Trophoblast cell (in vitro differentiated cells and primary cell): Measurements from ENCODE around the gene KLHL40.

Experiments used
- DNase-seq, 2 donors: peaks; one replicate each; pipeline ENCODE4 v3.0.0-alpha.2; 2016
- H2AFZ ChIP-seq: 2 replicates; pipeline ENCODE4 v1.6.1; 2013; ENCODE audit warnings: low read length, moderate library complexity, mild to moderate bottlenecking; ENCODE audit not compliant: insufficient read depth, poor library complexity
- H2AK5ac ChIP-seq: 2 replicates; pipeline ENCODE4 v1.6.1; 2013; ENCODE audit warnings: mild to moderate bottlenecking, low read length
- H2BK120ac ChIP-seq: 2 replicates; pipeline ENCODE4 v1.6.1; 2013; ENCODE audit warnings: low read length, mild to moderate bottlenecking, moderate library complexity; ENCODE audit not compliant: insufficient read depth, poor library complexity
- H2BK12ac ChIP-seq: 2 replicates; pipeline ENCODE4 v1.6.1; 2013; ENCODE audit warnings: mild to moderate bottlenecking, low read length, moderate library complexity
- H2BK5ac ChIP-seq: 2 replicates; pipeline ENCODE4 v1.6.1; 2013; ENCODE audit warnings: low read length, low read depth, moderate library complexity, mild to moderate bottlenecking; ENCODE audit not compliant: poor library complexity
- H3K14ac ChIP-seq: 2 replicates; pipeline ENCODE4 v1.6.1; 2013; ENCODE audit warnings: mild to moderate bottlenecking, low read length
- H3K18ac ChIP-seq: 2 replicates; pipeline ENCODE4 v1.6.1; 2013; ENCODE audit warnings: mild to moderate bottlenecking, low read length
- H3K23ac ChIP-seq: 2 replicates; pipeline ENCODE4 v1.6.1; 2013; ENCODE audit warnings: low read length
- H3K27ac ChIP-seq: 2 replicates; pipeline ENCODE4 v1.5.1; 2013; ENCODE audit warnings: low read depth, mild to moderate bottlenecking, inconsistent platforms, low read length, moderate library complexity
- H3K27me3 ChIP-seq: 2 replicates; pipeline ENCODE4 v1.6.1; 2013; ENCODE audit warnings: inconsistent platforms, mild to moderate bottlenecking, low read length, moderate library complexity; ENCODE audit not compliant: insufficient read depth
- H3K36me3 ChIP-seq, 2 experiments: 1 replicate in 1 of 2; 2 replicates in 1 of 2; pipeline ENCODE4 v1.6.1; 2013; ENCODE audit warnings: low read length in 2 of 2, mild to moderate bottlenecking in 2 of 2, moderate library complexity in 1 of 2; ENCODE audit not compliant: insufficient read depth in 2 of 2, control insufficient read depth in 1 of 2
- H3K4ac ChIP-seq: 2 replicates; pipeline ENCODE4 v1.6.1; 2013; ENCODE audit warnings: low read depth, mild to moderate bottlenecking, low read length, moderate library complexity
- H3K4me1 ChIP-seq, 2 experiments: 1 replicate in 1 of 2; 2 replicates in 1 of 2; pipeline ENCODE4 v1.6.1; 2013; ENCODE audit warnings: low read length in 2 of 2, mild to moderate bottlenecking in 2 of 2, moderate library complexity in 1 of 2; ENCODE audit not compliant: insufficient read depth in 2 of 2, control insufficient read depth in 1 of 2
- H3K4me2 ChIP-seq: 2 replicates; pipeline ENCODE4 v1.6.1; 2013; ENCODE audit warnings: inconsistent platforms, mild to moderate bottlenecking, low read length, moderate library complexity
- H3K4me3 ChIP-seq: 2 replicates; pipeline ENCODE4 v1.5.1; 2013; ENCODE audit warnings: mild to moderate bottlenecking, low read depth, low read length, inconsistent platforms
- H3K79me1 ChIP-seq: one replicate; pipeline ENCODE4 v1.6.1; 2013; ENCODE audit warnings: low read length
- H3K79me2 ChIP-seq: 2 replicates; pipeline ENCODE4 v1.6.1; 2013; ENCODE audit warnings: low read length, mild to moderate bottlenecking; ENCODE audit not compliant: control insufficient read depth, insufficient read depth, poor library complexity
- H3K9ac ChIP-seq: 2 replicates; pipeline ENCODE4 v1.6.1; 2013; ENCODE audit warnings: mild to moderate bottlenecking, low read length
- H3K9me3 ChIP-seq: 2 replicates; pipeline ENCODE4 v1.6.1; 2013; ENCODE audit warnings: low read depth, mild to moderate bottlenecking, control low read depth, inconsistent platforms, low read length; ENCODE audit not compliant: insufficient read depth
- H4K12ac ChIP-seq: 2 replicates; pipeline ENCODE4 v1.6.1; 2013; ENCODE audit warnings: low read depth, mild to moderate bottlenecking, low read length, moderate library complexity
- H4K8ac ChIP-seq: 2 replicates; pipeline ENCODE4 v1.6.1; 2013; ENCODE audit warnings: low read depth, mild to moderate bottlenecking, low read length, moderate library complexity
- H4K91ac ChIP-seq: one replicate; pipeline ENCODE4 v1.6.1; 2013; ENCODE audit warnings: low read depth, mild to moderate bottlenecking, low read length, moderate library complexity
- WGBS: extraction: QIAGEN DNeasy Blood & Tissue Kit; methylation state at CpG from one replicate; pipeline ENCODE4 v1.1.7; 2013; ENCODE audit warnings: missing lambda C conversion rate; ENCODE audit not compliant: insufficient read length, insufficient coverage; ENCODE audit errors: extremely low coverage; 5-methylcytosine and 5-hydroxymethylcytosine counted together

KLHL40 gene

DNA sequence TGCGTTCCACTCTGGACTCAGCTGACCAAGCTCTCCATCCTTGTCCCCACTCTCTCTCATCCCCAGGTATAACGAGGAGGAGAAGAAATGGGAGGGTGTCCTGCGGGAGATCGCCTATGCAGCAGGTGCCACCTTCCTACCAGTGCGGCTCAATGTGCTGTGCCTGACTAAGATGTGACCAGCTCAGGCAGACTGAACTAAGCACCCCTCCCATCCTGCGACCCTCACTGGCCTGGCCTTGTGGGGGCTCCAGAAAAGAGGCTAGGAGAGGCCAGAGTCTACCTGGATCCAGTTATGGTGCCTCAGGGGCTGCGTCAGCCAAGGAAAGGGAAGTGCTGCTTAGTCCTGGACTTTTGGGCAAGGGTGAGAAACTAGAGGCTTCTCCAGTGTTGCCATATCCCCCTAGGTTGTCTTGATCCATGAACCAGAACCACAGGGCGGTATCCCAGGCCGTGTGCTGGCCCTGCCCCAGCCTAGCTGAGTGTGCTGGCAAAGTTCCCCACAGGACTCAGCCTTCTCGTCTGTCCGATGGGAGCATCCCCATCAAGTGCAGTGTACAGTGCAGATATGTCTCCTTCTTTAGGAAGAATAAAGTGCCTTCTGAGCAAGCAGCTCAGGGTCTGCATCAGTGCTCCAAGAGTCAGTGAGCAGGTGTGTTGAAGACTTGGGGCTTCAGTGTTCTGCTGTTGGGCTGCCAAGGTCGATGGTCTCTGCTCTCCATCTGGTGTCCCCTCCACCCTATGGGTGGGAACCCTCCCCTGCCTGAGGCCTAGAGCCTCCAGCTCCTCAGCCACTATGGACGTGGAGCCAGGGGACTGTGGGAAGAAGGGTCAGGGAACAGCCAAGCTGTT is 6.7 kb downstream of the KLHL40 start:
- Histone ChIP-seq H2BK12ac (no peak overlapping the region), H3K79me1 (no peaks in the 10 kb centered on the region), H2BK5ac (no peak overlapping the region)

DNA sequence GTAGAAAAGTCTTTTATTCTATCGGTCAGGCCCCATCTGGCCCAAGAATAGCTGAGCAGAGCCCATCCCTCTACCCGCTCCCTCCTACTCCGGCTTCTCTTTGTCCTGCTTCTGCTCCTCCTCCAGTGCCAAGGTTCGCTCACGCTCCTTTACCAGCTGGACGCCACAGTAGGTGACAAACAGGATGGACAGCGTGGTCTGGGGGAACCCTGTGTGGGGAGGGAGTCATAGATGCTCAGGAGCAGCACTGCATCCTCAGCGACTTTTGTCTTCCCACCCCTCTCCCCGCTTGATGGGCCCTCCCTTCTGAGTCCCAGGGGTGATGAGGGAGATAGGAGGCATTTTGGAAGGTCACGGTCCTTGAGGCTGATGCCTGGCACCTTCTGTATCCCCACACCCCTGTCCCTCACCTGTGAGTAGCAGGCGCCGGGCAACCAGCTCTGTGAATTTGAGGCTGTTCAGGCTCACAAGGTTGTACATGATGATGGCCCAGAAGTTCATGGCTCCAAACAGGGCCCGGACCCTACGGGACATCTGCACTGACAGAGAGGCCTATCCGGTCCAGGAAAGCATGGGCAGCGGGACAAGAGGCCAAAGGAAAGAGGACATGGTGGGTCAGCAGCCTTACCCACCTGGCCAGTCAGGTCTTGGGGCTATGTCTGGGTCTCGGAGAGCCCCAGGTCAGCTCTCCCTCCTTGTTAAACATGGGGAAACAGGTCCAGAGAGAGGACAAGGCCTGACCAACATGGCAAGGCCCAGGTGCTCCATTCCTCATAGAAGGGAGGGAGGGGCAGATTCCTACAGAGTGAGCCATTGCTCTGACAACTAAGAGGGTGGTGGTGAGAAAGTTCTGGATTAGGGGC is 7.6 kb downstream of the KLHL40 start:
- Histone ChIP-seq H3K27me3 (no peaks in the 10 kb centered on the region), H3K4ac (no peak overlapping the region), H2AFZ (no peak overlapping the region), H4K91ac (no peak overlapping the region), H4K8ac (no peak overlapping the region), H3K23ac (no peak overlapping the region), H3K4me1 (no peaks in the 10 kb centered on the region), H2BK120ac (no peak overlapping the region), H2BK5ac (no peak overlapping the region), H3K9ac (no peak overlapping the region), H3K18ac (no peak overlapping the region), H2AK5ac (no peak overlapping the region), H3K79me1 (no peaks in the 10 kb centered on the region), H4K12ac (no peak overlapping the region), H2BK12ac (no peak overlapping the region), H3K9me3 (peaks cover 11% of the 10 kb centered on the region), H3K27ac (no peak overlapping the region), H3K14ac (no peak overlapping the region), H3K79me2 (no peaks in the 10 kb centered on the region), H3K36me3 (no peaks in the 10 kb centered on the region), H3K4me2 (no peak overlapping the region), H3K4me3 (peak overlapping the region; percentile 35)
- DNase-seq, result peak in 1 of 2 donors; percentile 27
- no CpG with 5 or more reads among the region's 17 CpGs for WGBS

More for the DNA sequence above, 6.7 kb downstream of the KLHL40 start:
- Histone ChIP-seq H3K9ac (no peak overlapping the region), H3K4me3 (no peak overlapping the region), H3K4ac (no peak overlapping the region), H3K79me2 (no peaks in the 10 kb centered on the region), H3K18ac (no peak overlapping the region), H3K14ac (no peak overlapping the region), H3K4me2 (no peak overlapping the region), H4K8ac (no peak overlapping the region), H3K23ac (no peak overlapping the region), H3K4me1 (no peaks in the 10 kb centered on the region), H3K9me3 (peaks cover 13% of the 10 kb centered on the region), H3K27ac (no peak overlapping the region), H2BK120ac (no peak overlapping the region), H2AFZ (no peak overlapping the region), H4K12ac (no peak overlapping the region), H3K27me3 (no peaks in the 10 kb centered on the region), H2AK5ac (no peak overlapping the region), H4K91ac (no peak overlapping the region), H3K36me3 (no peaks in the 10 kb centered on the region)
- WGBS, result no CpG with 5 or more reads among the region's 13 CpGs
- no peak for DNase-seq

DNA sequence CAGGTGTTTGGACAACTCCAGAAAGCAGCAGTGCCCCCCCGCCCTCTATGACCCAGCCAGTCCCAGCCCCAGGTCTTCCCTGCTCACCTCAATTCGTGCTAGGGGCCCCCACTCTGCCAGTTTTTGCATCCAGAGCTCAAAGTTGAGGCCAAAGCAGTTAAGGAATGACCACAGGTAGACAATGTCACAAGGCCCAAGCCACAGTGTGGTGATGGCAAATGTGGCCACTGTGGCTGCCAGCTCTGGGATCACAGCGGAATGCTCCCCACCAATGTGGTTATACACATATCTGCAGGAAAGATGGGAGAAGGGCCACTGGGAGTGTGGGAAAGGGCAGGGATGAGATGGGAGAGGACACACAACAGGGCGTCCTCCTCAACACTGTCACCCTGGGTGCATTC is 8.2 kb downstream of the KLHL40 start:
- Histone ChIP-seq H3K4me2 (no peak overlapping the region), H3K36me3 (no peaks in the 10 kb centered on the region), H3K4me1 (no peaks in the 10 kb centered on the region), H3K4me3 (no peak overlapping the region), H3K14ac (no peak overlapping the region), H2BK120ac (no peak overlapping the region), H3K9me3 (peaks cover 11% of the 10 kb centered on the region), H4K8ac (no peak overlapping the region), H2AK5ac (no peak overlapping the region), H3K9ac (no peak overlapping the region), H3K4ac (no peak overlapping the region), H3K18ac (no peak overlapping the region), H2AFZ (no peak overlapping the region), H4K12ac (no peak overlapping the region), H3K79me2 (no peaks in the 10 kb centered on the region), H3K27ac (no peak overlapping the region), H3K27me3 (no peaks in the 10 kb centered on the region), H2BK5ac (no peak overlapping the region), H3K79me1 (no peaks in the 10 kb centered on the region), H2BK12ac (no peak overlapping the region), H3K23ac (no peak overlapping the region), H4K91ac (no peak overlapping the region)
- WGBS, result no CpG with 5 or more reads among the region's 4 CpGs
- DNase-seq, result no peak

DNA sequence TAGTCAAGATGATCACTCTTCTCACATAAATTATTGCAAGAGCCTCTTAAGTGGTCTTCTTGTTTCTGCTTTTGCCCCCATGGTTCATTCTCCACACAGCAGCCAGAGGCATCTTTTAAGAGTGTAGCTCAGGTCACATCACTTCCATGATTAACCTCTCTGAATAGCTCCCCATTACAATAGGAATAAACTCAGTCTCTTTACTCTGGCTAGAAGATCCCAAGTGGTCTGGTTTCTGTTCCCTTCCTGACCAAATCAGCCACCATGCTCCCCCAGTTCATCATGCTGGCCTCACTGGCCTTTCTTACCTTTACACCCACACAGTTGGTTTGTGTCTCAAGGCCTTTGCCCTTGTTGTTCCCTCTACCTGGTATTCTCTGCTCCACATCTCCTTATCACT is 9.0 kb downstream of the KLHL40 start:
- Histone ChIP-seq H3K79me2 (no peaks in the 10 kb centered on the region), H3K9ac (no peak overlapping the region), H3K18ac (no peak overlapping the region), H2BK12ac (no peak overlapping the region), H3K14ac (no peak overlapping the region), H3K79me1 (no peaks in the 10 kb centered on the region), H3K4me3 (no peak overlapping the region), H3K4me2 (no peak overlapping the region), H4K12ac (no peak overlapping the region), H4K91ac (no peak overlapping the region), H3K9me3 (peaks cover 11% of the 10 kb centered on the region), H3K4me1 (no peaks in the 10 kb centered on the region), H2BK5ac (no peak overlapping the region), H2AK5ac (no peak overlapping the region), H3K4ac (no peak overlapping the region), H3K36me3 (no peaks in the 10 kb centered on the region), H2AFZ (no peak overlapping the region), H2BK120ac (no peak overlapping the region), H3K27ac (no peak overlapping the region), H3K27me3 (no peaks in the 10 kb centered on the region), H4K8ac (no peak overlapping the region), H3K23ac (no peak overlapping the region)
- DNase-seq, result no peak
